Hepatocyte (in vitro differentiated cells): Measurements from ENCODE around the gene SF3B3.

Experiments used
- EZH2 ChIP-seq: fragments of 200-600 bp; sonication (generic); IDR thresholded peaks from 2 replicates; pipeline ENCODE4 v1.6.1; 2016; ENCODE audit warnings: antibody characterized with exemption, mild to moderate bottlenecking, borderline replicate concordance
- TF ChIP-seq, protein P1 (sequence below): fragments of 200-600 bp; sonication (generic); IDR thresholded peaks from 2 replicates; pipeline ENCODE4 v1.5.1; 2016; ENCODE audit warnings: antibody characterized with exemption, mild to moderate bottlenecking; ENCODE audit not compliant: poor library complexity

GRCh38 chr16:70605283-70605657, 81.7 kb downstream of the SF3B3 start:
- TF ChIP-seq, protein P1, sequence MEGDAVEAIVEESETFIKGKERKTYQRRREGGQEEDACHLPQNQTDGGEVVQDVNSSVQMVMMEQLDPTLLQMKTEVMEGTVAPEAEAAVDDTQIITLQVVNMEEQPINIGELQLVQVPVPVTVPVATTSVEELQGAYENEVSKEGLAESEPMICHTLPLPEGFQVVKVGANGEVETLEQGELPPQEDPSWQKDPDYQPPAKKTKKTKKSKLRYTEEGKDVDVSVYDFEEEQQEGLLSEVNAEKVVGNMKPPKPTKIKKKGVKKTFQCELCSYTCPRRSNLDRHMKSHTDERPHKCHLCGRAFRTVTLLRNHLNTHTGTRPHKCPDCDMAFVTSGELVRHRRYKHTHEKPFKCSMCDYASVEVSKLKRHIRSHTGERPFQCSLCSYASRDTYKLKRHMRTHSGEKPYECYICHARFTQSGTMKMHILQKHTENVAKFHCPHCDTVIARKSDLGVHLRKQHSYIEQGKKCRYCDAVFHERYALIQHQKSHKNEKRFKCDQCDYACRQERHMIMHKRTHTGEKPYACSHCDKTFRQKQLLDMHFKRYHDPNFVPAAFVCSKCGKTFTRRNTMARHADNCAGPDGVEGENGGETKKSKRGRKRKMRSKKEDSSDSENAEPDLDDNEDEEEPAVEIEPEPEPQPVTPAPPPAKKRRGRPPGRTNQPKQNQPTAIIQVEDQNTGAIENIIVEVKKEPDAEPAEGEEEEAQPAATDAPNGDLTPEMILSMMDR, result no peak
- TF ChIP-seq EZH2, result no peak
